GM23338 (cell line): ENCODE measurements around the gene RNF182. TPM values are rescaled to one million over a fixed set of nuclear protein-coding genes. Genes with fewer than 3 reads are reported as not detected.

ENCODE experiments used
- ATAC-seq: fragments of 200-7000 bp; cut with Tn5 transposase; 3 replicates; pipeline ENCODE4 v1.9.1; 2020
- DNase-seq: peaks from one replicate; pipeline ENCODE4 v3.0.0-alpha.2; 2015; ENCODE audit warnings: low spot score
- H2AFZ ChIP-seq: fragments of 200-600 bp; sonication (generic); 2 replicates; pipeline ENCODE4 v1.8.0; 2016; ENCODE audit warnings: antibody characterized with exemption, mild to moderate bottlenecking, moderate library complexity
- H3F3A ChIP-seq: fragments of 200-600 bp; sonication (generic); replicated peaks from 2 replicates; pipeline ENCODE4 v1.8.0; 2017; ENCODE audit warnings: antibody characterized with exemption, mixed run types, low read depth
- H3K27ac ChIP-seq: fragments of 200-600 bp; sonication (generic); 2 replicates; pipeline ENCODE4 v1.6.1; 2016; ENCODE audit warnings: low read depth
- H3K27me3 ChIP-seq: fragments of 200-600 bp; sonication (generic); 2 replicates; pipeline ENCODE4 v1.8.0; 2016; ENCODE audit warnings: mild to moderate bottlenecking, mixed run types, moderate library complexity; ENCODE audit not compliant: insufficient read depth
- H3K36me3 ChIP-seq: fragments of 200-600 bp; sonication (generic); 2 replicates; pipeline ENCODE4 v1.8.0; 2016; ENCODE audit warnings: mild to moderate bottlenecking; ENCODE audit not compliant: insufficient read depth
- H3K4me1 ChIP-seq: fragments of 200-600 bp; sonication (generic); 2 replicates; pipeline ENCODE4 v1.8.0; 2016; ENCODE audit warnings: mild to moderate bottlenecking, moderate library complexity; ENCODE audit not compliant: insufficient read depth
- H3K4me2 ChIP-seq: fragments of 200-600 bp; sonication (generic); 2 replicates; pipeline ENCODE4 v1.7.1; 2017; ENCODE audit warnings: mixed run types
- H3K4me3 ChIP-seq: fragments of 200-600 bp; sonication (generic); 2 replicates; pipeline ENCODE4 v1.6.1; 2016; ENCODE audit warnings: mixed run types
- H3K79me2 ChIP-seq: fragments of 200-600 bp; sonication (generic); replicated peaks from 2 replicates; pipeline ENCODE4 v1.8.0; 2017; ENCODE audit warnings: mild to moderate bottlenecking; ENCODE audit not compliant: insufficient read depth
- H3K9me2 ChIP-seq: fragments of 200-600 bp; sonication (generic); 2 replicates; pipeline ENCODE4 v1.8.0; 2017; ENCODE audit not compliant: insufficient read depth
- H4K20me1 ChIP-seq: fragments of 200-600 bp; sonication (generic); replicated peaks from 2 replicates; pipeline ENCODE4 v1.8.0; 2017; ENCODE audit warnings: mild to moderate bottlenecking; ENCODE audit not compliant: insufficient read depth
- H3K27ac Mint-ChIP-seq: 2 replicates; pipeline ENCODE4 v1.8.0; 2020; ENCODE audit warnings: inconsistent platforms, mild to moderate bottlenecking, moderate library complexity, mixed read lengths
- H3K27me3 Mint-ChIP-seq: 3 replicates; pipeline ENCODE4 v1.8.0; 2022; ENCODE audit warnings: low read depth, mild to moderate bottlenecking, moderate library complexity, mixed read lengths, inconsistent platforms; ENCODE audit not compliant: insufficient read depth, poor library complexity
- H3K36me3 Mint-ChIP-seq: 3 replicates; pipeline ENCODE4 v1.8.0; 2021; ENCODE audit warnings: low read depth, mild to moderate bottlenecking, inconsistent platforms, moderate library complexity, mixed read lengths
- H3K4me1 Mint-ChIP-seq: 3 replicates; pipeline ENCODE4 v1.8.0; 2020; ENCODE audit warnings: mild to moderate bottlenecking, inconsistent platforms, mixed read lengths
- H3K4me3 Mint-ChIP-seq: 3 replicates; pipeline ENCODE4 v1.8.0; 2021; ENCODE audit warnings: moderate library complexity, mild to moderate bottlenecking, inconsistent platforms, mixed read lengths
- H3K9me3 Mint-ChIP-seq: 3 replicates; pipeline ENCODE4 v1.8.0; 2020; ENCODE audit warnings: moderate library complexity, mild to moderate bottlenecking, inconsistent platforms, mixed read lengths
- CREB1 ChIP-seq: fragments of 250-450 bp; sonication (Bioruptor Pico); IDR thresholded peaks from 2 replicates; pipeline ENCODE4 v1.5.0; 2020; ENCODE audit warnings: low read depth, mild to moderate bottlenecking, moderate library complexity
- ETS1 ChIP-seq: IDR thresholded peaks from 2 replicates; pipeline ENCODE4 v1.6.1; 2016; ENCODE audit warnings: antibody characterized with exemption
- EZH2phosphoT487 ChIP-seq: fragments of 200-600 bp; sonication (generic); IDR thresholded peaks from one replicate; pipeline ENCODE4 v1.8.1; 2018; ENCODE audit warnings: antibody characterized with exemption; ENCODE audit not compliant: unreplicated experiment
- JUNB ChIP-seq: IDR thresholded peaks from one replicate; pipeline ENCODE4 v1.6.1; 2016; ENCODE audit warnings: antibody characterized with exemption; ENCODE audit not compliant: unreplicated experiment
- NANOG ChIP-seq: IDR thresholded peaks from 2 replicates; pipeline ENCODE4 v1.6.1; 2016; ENCODE audit warnings: antibody characterized with exemption, borderline replicate concordance
- POLR2AphosphoS5 ChIP-seq: IDR thresholded peaks from 2 replicates; pipeline ENCODE4 v1.6.1; 2016; ENCODE audit warnings: antibody characterized with exemption, low read depth
- REST ChIP-seq: IDR thresholded peaks from one replicate; pipeline ENCODE4 v1.6.1; 2018; ENCODE audit warnings: antibody characterized with exemption; ENCODE audit not compliant: unreplicated experiment
- STAT1 ChIP-seq: IDR thresholded peaks from one replicate; pipeline ENCODE4 v1.6.1; 2016; ENCODE audit warnings: antibody characterized with exemption; ENCODE audit not compliant: unreplicated experiment
- ZNF114 ChIP-seq: fragments of 250-450 bp; sonication (Bioruptor Pico); IDR thresholded peaks from 2 replicates; pipeline ENCODE4 v1.5.0; 2020; ENCODE audit warnings: mild to moderate bottlenecking, moderate library complexity
- ZNF331 ChIP-seq: fragments of 250-450 bp; sonication (Bioruptor Pico); IDR thresholded peaks from 2 replicates; pipeline ENCODE4 v1.5.0; 2020; ENCODE audit warnings: low read depth, mild to moderate bottlenecking, moderate library complexity
- long read RNA-seq: library from polyadenylated mRNA; unstranded; transcript quantifications from one replicate; pipeline ENCODE4 v2.0.0, GENCODE V29; 2020; ENCODE audit not compliant: unreplicated experiment
- polyA plus RNA-seq: library from polyadenylated mRNA; unstranded; fragments of >200 nt; fragmentation: Nextera tagmentation; extraction: Ambion mirVana; gene quantifications from 2 replicates; pipeline ENCODE4 v1.2.1, GENCODE V29; 2016
- total RNA-seq: library from RNA; depleted of rRNA; stranded (reverse); fragments of >200 nt; shearing (Covaris generic); gene quantifications from 2 replicates; pipeline ENCODE4 v1.2.3, GENCODE V29; 2014; rRNA removed
- TF ChIP-seq, protein P1 (sequence below): fragments of 250-450 bp; sonication (Bioruptor Pico); IDR thresholded peaks from 2 replicates; pipeline ENCODE4 v1.5.0; 2020; ENCODE audit warnings: mild to moderate bottlenecking, moderate library complexity

The RNF182 gene, protein sequence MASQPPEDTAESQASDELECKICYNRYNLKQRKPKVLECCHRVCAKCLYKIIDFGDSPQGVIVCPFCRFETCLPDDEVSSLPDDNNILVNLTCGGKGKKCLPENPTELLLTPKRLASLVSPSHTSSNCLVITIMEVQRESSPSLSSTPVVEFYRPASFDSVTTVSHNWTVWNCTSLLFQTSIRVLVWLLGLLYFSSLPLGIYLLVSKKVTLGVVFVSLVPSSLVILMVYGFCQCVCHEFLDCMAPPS
- total RNA-seq (8.1 and 9.8 TPM in 2 replicates), polyA plus RNA-seq (2.4 and 3.2 TPM in 2 replicates)
- long read RNA-seq, partial matches to known transcripts = 0 of 1 reads
- long read RNA-seq, other reads (novel, unspliced or antisense) = 0 of 1 reads

DNA sequence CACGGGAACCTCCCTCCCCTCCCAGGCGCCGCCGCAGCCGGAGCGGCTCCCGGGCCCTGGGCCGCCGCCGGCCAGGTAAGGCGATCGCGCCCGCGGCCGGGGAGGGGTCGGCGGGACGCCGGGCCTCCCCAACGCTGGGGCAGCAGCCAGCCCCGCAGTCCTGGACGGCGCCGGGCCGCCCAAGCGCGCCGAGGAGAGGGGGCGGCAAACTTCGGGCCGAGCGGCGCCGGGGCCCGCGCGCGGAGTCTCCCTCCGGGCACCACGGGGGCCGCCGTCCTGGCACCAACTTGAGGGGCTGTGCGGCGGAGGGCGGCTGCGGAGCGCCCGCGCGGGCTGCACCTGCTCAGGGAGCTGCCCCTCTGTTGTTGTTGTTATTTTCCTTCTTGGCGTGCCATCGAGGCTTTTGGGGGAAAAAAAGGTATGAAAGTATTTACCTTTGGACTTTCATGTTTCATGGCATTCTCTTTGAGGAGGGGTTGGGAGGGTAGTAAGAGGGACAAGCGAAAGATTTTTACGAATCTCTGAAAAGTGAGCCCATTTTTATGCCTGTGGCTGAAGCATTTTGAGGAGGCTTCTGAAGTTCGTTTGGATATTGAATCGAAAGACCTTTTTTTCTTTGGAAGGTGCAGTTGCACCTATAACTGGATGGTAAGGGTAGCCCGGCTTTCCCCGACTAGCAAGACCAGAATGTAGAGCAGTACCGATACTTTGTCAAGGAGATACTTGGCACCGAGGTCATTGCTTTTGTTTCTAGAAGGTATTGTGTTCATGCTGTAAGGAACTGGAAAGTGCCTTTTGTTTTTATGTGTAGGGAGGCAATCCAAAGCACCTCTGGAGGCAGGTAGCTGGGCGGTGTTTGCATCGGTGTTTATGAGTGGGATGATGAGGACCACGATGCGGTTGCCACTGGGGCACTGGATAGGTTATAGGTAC, at the start of gene RNF182:
Gene RNF182, plus strand, starts transcription at position 4 of the 933 bp plus-strand sequence. CDS start 52,168 bp downstream, outside the sequence.
- H3K79me2 ChIP-seq = peaks cover 9% of the 10 kb centered on the region; the same call in 1 of the 2 replicates
- H3K27me3 ChIP-seq = peaks cover 37% of the 10 kb centered on the region
- no peaks in the 10 kb centered on the region for H3K9me2 ChIP-seq
- peak within 1 kb of the TSS; percentile 68; the same call in 1 of the 2 replicates for H3K27ac ChIP-seq
- no peak within 1 kb of the TSS for H3K27ac Mint-ChIP-seq
- H3K36me3 ChIP-seq = no peaks in the 10 kb centered on the region
- peaks cover 29% of the 10 kb centered on the region for H3K27me3 Mint-ChIP-seq
- H3K9me3 Mint-ChIP-seq = no peaks in the 10 kb centered on the region; the same call in 1 of the 3 replicates
- peaks cover 3% of the 10 kb centered on the region; the same call in 1 of the 2 replicates for H3F3A ChIP-seq
- peak within 1 kb of the TSS; percentile 97 for H3K4me2 ChIP-seq
- peak; percentile 78 for ATAC-seq
- H2AFZ ChIP-seq = peak within 1 kb of the TSS; percentile 99
- peak within 1 kb of the TSS; percentile 76 for H3K4me3 ChIP-seq
- peaks cover 22% of the 10 kb centered on the region for H3K4me1 ChIP-seq
- H3K36me3 Mint-ChIP-seq = no peaks in the 10 kb centered on the region
- peaks cover 38% of the 10 kb centered on the region for H3K4me1 Mint-ChIP-seq
- H3K4me3 Mint-ChIP-seq = peak within 1 kb of the TSS; percentile 88
- no peaks in the 10 kb centered on the region for H4K20me1 ChIP-seq
- DNase-seq = peak; percentile 49
- no peak for TF ChIP-seq STAT1
- no peak for TF ChIP-seq JUNB
- TF ChIP-seq EZH2phosphoT487 = no peak
- TF ChIP-seq CREB1 (CRISPR knock-in tag) = no peak
- TF ChIP-seq ZNF331 (CRISPR knock-in tag) = no peak
- TF ChIP-seq NANOG = no peak
- TF ChIP-seq POLR2AphosphoS5 = no peak
- no peak for TF ChIP-seq ZNF114
- no peak for TF ChIP-seq ETS1
- TF ChIP-seq, protein P1, sequence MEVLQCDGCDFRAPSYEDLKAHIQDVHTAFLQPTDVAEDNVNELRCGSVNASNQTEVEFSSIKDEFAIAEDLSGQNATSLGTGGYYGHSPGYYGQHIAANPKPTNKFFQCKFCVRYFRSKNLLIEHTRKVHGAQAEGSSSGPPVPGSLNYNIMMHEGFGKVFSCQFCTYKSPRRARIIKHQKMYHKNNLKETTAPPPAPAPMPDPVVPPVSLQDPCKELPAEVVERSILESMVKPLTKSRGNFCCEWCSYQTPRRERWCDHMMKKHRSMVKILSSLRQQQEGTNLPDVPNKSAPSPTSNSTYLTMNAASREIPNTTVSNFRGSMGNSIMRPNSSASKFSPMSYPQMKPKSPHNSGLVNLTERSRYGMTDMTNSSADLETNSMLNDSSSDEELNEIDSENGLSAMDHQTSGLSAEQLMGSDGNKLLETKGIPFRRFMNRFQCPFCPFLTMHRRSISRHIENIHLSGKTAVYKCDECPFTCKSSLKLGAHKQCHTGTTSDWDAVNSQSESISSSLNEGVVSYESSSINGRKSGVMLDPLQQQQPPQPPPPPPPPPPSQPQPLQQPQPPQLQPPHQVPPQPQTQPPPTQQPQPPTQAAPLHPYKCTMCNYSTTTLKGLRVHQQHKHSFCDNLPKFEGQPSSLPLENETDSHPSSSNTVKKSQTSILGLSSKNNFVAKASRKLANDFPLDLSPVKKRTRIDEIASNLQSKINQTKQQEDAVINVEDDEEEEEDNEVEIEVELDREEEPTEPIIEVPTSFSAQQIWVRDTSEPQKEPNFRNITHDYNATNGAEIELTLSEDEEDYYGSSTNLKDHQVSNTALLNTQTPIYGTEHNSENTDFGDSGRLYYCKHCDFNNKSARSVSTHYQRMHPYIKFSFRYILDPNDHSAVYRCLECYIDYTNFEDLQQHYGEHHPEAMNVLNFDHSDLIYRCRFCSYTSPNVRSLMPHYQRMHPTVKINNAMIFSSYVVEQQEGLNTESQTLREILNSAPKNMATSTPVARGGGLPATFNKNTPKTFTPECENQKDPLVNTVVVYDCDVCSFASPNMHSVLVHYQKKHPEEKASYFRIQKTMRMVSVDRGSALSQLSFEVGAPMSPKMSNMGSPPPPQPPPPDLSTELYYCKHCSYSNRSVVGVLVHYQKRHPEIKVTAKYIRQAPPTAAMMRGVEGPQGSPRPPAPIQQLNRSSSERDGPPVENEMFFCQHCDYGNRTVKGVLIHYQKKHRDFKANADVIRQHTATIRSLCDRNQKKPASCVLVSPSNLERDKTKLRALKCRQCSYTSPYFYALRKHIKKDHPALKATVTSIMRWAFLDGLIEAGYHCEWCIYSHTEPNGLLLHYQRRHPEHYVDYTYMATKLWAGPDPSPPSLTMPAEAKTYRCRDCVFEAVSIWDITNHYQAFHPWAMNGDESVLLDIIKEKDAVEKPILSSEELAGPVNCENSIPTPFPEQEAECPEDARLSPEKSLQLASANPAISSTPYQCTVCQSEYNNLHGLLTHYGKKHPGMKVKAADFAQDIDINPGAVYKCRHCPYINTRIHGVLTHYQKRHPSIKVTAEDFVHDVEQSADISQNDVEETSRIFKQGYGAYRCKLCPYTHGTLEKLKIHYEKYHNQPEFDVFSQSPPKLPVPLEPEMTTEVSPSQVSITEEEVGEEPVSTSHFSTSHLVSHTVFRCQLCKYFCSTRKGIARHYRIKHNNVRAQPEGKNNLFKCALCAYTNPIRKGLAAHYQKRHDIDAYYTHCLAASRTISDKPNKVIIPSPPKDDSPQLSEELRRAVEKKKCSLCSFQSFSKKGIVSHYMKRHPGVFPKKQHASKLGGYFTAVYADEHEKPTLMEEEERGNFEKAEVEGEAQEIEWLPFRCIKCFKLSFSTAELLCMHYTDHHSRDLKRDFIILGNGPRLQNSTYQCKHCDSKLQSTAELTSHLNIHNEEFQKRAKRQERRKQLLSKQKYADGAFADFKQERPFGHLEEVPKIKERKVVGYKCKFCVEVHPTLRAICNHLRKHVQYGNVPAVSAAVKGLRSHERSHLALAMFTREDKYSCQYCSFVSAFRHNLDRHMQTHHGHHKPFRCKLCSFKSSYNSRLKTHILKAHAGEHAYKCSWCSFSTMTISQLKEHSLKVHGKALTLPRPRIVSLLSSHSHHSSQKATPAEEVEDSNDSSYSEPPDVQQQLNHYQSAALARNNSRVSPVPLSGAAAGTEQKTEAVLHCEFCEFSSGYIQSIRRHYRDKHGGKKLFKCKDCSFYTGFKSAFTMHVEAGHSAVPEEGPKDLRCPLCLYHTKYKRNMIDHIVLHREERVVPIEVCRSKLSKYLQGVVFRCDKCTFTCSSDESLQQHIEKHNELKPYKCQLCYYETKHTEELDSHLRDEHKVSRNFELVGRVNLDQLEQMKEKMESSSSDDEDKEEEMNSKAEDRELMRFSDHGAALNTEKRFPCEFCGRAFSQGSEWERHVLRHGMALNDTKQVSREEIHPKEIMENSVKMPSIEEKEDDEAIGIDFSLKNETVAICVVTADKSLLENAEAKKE (CRISPR knock-in tag) = no peak
- TF ChIP-seq REST = no peak
